Glomerular visceral epithelial cell (primary cell): ENCODE data around the gene RFX7.

Experiments
- DNase-seq: peaks from one replicate; pipeline ENCODE4 v3.0.0-alpha.2; 2016; ENCODE audit errors: extremely low spot score

RFX7 gene

GRCh38 chr15:56244038-56244810 lies 545 bp upstream of the RFX7 start:
- DNase-seq = peak; percentile 81

DNA sequence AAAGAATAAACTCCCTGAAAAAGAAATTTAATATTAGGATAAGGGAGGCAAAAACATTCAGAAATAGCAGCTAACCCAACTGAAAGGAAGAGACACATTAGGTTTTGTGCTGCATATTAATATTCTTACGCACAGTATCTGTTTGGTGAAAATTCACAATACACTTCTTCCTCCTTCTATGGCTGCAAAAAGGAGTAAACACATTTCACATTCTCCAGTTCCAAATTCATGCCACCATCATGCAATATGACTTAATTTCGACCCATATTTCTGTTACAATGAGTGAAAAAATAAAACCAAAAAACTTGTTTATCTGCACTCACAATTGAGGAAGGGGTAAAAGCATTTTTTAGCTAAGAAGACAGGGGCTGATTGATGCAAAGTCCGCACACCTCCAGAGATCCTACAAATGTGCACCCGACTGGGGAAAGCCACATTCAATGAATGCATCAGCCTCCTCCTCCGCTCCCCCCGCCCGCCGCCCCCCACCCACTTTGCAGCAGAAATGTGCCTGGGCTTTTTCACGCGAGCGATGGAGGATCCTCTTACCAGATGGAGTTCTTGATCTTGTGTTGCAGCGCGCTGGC lies 1.0 kb downstream of the RFX7 start:
- DNase-seq = no peak

DNA sequence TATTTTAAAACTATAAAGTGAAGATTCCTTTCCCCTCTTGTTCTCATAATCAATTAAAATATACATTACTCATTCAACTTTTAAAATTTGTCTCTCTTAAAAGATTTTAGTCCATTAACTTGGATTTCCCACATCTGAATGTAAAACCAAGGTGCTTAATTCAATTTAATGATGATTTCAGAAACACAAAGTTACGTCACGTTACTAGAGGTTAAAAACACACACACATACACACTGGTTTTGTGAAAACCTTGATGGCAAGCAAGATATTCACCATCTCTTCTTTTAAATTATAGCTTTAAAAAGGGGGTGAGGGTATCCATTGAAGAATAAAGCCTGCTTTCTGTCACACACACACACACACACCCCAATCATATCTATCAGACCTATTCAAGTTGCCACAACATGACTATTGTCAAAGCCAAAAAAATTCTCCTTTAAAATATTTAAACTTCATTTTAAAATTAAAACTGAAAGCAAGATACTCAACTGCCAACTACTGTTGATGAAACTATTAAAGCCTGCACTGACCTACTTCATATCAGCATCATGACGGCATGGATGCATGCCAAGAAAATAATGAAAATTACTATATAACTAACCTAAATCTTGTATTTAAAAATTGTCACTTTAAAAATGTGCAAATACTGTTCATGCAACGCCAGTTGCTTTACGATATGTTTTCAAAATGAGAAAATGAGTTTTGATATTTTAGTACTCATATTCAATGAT lies 2.1 kb downstream of the RFX7 start:
- no peak for DNase-seq

DNA sequence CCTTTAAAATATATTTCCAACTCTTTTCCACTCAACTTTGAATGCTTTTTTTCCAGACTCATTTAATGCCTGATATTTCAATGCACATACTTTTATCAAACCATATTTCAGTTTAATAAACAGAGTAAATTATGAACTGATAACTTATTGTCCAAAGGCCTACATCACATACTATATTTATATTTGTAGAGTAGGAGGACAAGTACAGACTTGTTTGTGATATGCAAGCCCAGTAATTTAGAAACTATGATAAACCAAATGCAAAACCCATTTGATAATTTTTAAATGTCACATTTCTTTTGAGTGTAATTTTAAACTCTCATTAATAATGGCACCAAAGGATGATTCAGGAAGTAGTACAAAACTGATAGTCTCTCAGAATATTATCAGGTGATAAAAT lies 3.3 kb downstream of the RFX7 start:
- no peak for DNase-seq

GRCh38 chr15:56236197-56236596 lies 7.5 kb downstream of the RFX7 start:
- no peak for DNase-seq

DNA sequence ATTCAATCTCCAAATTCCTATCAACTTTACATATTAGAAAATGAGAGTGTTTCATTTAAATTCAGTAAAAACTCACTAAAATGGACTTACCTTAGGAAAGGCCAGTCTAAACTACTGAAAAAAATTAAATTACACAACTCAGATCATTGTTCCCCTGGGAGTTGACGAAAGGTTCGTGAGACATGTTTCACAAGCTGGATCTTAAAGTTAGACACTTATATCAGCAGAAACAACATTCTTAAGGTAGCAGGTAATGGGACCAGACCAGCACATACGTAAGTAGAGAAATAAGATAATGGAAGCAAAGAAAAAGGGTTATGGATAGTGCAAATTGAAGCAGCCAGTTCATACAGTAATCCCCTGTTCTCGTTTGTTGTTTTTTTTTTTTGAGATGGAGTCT lies 8.9 kb downstream of the RFX7 start:
- no peak for DNase-seq

DNA sequence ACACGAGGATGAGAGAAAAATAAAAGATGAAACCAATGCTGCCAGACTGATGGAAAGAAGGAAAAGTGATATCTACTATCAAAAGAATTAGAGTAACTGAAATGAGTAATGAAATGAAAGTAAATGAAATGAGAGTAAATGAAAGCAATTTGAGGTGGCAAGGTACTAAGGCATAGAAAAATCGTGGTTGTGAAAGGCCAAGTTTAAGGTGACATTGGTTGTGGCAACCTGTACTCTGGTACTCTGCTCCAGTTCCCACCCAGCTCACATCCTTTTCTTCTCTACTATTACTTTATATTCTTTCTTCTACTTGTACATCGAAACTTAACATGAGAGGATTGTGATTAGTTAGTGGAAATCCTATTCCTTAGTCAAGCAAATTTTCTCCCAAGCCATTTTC lies 10.1 kb downstream of the RFX7 start:
- no peak for DNase-seq

GRCh38 chr15:56232058-56232457 lies 11.6 kb downstream of the RFX7 start:
- DNase-seq = no peak

DNA sequence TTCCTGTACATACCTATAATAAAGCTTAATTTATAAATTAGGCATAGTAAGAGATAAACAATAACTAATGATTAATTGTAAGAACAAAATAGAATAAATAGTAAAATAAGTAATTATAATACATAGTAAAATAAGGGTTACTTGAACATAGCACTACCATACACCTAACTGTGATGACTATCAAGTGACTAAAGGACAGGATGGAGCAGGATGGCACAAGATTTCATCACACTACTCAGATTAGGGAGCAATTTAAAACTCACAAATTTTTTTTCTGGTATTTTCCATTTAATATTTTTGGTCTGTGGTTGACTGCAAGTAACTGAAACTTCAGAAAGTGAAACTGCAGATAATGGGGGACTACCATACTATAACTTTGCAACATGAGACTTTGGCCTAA lies 14.8 kb downstream of the RFX7 start:
- no peak for DNase-seq

DNA sequence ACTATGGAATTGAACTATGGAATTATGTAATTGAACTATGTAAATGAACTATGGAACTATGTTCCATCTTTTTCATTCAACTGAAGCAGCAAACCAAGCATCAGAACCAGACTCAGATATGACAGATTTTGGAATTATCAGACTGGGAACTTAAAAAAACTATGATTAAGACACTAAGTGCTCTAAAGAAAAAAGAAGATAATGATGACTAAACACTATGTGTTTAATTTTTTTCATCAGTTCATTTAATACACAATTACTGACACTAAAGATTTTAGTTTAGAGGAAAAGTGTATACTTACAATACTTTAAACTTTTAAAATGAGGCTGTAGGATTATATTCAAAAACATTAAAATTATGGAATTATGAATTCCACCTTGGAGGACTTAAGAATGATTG lies 15.3 kb downstream of the RFX7 start:
- no peak for DNase-seq

DNA sequence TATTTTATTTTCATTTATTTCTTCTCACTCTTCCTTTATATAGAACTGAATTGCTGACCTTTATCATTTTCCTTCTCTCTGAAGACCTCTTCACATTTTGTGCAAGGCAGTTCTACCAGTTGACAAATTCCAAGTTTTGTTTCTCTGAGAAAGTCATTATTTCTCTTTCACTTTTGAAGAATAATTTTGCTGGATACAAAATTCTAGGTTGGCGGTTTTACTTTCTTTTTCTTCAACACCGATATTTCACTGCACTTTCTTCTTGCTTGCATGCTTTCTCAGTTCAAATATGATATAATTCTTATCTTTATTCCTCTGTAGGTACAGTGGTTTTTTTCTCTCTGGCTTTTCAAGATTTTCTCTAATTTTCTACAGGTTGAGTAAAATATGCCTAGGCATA lies 15.9 kb downstream of the RFX7 start:
- DNase-seq = no peak

- DNase-seq = no peak
Observed at GRCh38 chr15:56227306-56227705, 16.4 kb downstream of the RFX7 start.

DNA sequence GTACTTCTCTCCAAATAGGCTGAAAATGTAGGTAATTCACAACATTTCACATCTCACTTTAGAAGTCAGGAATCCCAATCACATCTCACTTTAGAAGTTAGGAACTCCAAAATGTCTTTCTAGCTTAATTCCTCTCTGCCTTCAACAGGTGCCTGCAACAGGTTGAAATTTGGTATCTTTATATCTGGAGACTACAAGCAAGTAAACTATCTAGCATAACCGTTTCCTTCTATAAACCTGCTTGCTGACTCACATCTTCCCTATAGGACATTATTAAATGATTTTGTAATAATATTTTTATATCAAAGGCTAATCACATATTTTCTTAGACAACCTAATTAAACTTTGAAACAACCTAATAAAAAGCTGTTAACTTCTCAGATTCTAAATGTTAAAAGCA lies 18.2 kb downstream of the RFX7 start:
- no peak for DNase-seq

DNA sequence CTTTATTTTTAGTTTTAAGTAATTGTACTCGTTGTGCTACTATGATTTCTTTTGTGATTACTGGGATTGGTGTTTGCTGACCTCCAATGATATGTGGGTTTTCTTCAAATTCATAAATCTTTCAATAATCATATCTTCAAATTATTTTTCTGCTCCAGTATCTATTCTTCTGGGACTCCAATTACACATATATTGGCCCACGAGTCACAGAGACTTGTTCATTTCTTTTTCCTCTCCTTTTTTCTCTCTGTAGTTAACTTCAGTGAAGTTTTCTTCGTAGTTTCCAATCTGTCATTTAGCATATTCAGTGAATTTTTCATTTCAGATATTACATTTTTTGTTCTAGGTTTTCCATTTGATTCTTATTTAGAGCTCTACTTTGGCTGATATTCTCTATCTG lies 21.4 kb downstream of the RFX7 start:
- DNase-seq = no peak

GRCh38 chr15:56217341-56217740 lies 26.3 kb downstream of the RFX7 start:
- DNase-seq = no peak

DNA sequence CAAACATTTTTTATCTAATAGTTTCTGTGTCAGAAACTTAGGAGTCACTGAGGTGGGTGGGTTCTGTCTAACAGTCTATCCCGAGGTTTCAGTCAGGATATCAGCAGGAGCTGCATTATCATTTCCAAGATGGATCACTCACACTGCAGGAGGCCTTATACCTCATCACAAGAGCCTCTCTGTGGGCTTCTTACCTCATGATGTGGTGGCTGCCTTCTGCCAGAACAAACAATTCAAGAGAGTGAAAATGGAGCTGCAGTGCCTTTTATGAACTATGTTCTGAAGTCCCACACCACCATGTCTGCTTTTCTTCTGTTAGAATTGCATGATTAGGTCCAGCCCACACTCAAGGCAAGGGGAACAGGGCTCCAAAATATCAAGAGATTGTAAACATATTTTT lies 27.9 kb downstream of the RFX7 start:
- DNase-seq = peak; percentile 82

- DNase-seq = no peak
Observed at GRCh38 chr15:56211960-56212550, 31.6 kb downstream of the RFX7 start.

- DNase-seq = no peak
Observed at GRCh38 chr15:56211064-56211463, 32.6 kb downstream of the RFX7 start.

- DNase-seq = peak; percentile 2
Observed at GRCh38 chr15:56208641-56209155, 35.0 kb downstream of the RFX7 start.

GRCh38 chr15:56208185-56208584 lies 35.5 kb downstream of the RFX7 start:
- peak; percentile 10 for DNase-seq

- DNase-seq = peak; percentile 40
Observed at GRCh38 chr15:56207711-56208110, 36.0 kb downstream of the RFX7 start.

DNA sequence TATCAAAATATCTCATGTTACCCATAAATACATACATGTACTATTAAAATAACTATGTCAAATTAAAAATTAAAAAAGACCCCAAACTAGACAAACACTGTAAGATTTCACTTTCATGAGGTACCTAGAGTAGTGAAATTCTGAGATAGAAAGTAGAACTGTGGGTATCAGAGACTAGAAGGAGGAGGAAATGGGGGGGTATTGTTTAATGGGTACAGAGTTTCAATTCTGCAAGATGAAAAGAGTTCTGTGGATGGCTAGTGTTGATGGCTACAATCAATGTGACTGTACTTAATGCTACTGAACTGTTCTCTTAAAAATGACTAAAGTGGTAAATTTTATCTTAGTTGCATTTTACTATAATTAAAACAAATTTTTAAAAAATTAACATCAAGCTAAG lies 36.6 kb downstream of the RFX7 start:
- no peak for DNase-seq
